Measurements from ENCODE around the gene CCR9.

Gene CCR9

DNA sequence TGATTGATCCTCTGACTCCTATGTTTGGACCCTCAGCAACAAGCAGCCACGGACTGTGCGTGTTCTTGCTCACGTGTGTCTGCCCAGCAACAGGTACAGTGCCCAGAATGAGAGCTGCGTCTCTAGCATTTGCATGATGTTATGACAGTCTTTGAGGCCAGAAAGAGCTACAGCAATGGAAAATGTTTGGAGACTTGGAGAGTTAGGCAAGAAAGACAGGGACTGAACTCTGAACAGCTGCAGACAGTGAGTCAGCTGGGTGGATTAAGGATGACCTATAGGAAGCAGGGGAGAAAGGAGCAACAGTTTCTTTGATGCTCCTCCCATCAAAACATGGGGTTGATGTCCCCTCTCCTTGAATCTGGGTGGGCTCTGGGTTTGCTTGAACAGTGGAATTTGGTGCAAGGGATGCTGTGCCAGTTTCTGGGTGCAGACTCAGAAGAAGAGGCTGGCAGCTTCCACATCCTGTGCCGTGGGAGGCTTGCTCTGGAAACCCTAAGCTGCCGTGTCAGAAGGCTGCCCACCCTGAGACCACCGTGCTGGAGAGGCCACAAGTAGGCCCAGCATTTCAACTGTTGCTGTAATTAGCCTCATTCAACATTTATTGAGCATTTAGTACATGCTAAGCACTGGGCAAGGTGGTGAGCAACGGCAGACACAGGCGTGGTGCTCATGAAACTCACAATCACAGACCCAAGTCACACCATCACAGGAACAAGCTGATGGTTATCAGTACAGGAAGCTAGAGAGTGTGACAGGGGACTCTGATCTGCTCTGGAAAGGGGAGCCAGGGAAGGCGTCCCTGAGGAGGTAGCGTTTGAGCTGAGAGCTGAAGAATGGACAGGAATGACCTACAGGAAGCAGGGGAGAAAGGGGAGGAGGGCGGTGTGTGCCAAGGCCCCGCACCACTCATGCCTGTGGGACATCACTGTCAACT, 21.7 kb downstream of the CCR9 start:
- peak; percentile 43 for DNase-seq (ENCODE audit: low spot score)

GRCh38 chr3:45908761-45909160, 22.4 kb downstream of the CCR9 start:
- DNase-seq (ENCODE audit: low spot score), result no peak

DNA sequence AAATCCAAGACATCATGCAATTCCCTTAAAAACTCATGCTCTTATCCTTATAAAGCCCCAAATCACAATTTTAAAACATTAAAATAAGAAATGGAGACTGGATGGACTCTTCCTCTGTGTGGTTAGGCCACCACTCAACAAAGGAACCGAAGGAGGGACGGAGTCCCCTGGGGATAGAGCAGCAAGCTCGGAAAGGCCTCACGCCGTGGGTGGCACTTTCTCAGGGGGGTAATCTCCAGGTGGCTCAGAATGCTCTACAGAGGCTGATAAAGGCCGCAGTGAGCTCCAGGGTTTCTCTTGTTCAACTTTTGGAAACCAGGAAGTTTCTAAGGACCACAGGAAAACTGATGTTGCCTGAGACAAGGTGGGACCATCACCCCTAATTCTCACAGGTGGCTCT, 23.2 kb downstream of the CCR9 start:
- no peak for DNase-seq (ENCODE audit: low spot score)

DNA sequence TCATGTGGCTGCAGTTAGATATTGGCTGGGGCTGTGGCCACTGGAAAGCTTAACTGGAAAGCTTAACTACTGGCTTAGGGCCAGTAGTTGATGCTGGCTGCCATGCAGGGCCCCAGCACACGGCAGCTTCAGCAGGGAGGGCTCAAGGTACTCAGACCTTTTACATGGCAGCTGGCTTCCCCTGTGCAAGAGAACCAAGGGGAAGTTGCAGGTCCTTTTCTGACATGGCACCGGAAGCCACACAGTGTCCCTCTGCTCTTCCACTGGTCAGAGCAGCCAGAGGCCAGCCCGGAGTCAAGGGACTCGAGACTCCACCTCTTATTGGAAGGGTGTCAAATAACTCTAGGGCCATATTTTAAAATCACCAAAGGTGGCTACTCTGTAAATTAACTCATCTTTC, 24.5 kb downstream of the CCR9 start:
- no peak for DNase-seq (ENCODE audit: low spot score)

DNA sequence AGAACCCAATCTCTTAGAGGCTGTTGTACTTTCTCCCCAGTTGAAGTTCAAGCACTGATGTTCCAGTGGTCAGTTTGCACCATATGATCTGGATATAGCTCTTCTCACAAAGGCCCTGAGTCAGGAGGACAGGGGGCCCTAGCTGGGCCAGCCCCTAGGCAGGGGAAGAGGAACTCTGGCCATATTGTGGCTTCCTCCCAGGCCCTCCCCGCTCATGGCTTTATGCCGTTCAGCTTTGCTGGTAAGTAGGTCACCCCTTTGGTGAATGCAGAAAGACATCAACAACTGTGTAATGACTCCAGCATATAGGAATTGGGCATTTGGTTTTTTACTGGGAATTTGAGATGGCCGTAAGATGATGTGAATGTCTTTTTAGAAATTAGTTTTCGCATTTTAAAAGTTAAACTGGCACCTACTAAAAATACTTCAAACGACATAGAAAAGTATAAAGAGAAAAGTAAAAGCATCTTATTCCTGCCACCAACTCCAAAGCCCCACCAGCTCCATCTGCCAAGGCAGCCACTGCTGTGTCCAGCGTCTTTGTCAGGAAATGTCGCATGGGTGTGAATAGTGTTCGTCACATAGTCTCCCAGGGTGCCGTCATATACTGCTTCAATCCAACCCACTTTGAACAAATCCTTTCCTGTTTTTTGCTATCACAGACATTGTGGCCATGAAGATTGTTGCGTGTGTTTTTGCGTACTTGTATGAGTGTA, 25.3 kb downstream of the CCR9 start:
- DNase-seq (ENCODE audit: low spot score), result no peak

DNA sequence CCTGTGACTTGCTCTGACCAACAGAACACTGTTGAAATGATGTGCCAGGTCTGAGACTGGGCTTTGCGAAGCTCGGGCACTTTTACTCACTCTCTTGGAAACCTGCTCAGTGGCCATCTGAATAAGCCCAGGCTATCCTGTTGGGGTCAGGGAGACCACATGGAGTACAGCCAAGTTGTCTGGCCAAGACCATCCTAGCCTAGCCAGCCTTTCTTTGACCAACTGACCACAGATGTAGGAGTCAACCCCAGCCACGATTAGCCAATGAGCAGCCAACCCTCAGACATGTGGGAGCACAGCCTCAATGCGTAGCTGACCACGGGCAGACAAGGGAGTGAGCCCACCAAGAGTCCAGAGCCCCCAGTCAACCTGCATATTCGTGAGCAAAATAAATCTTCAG, 26.1 kb downstream of the CCR9 start:
- DNase-seq (ENCODE audit: low spot score), result no peak

- no peak for DNase-seq (ENCODE audit: low spot score)
Observed at GRCh38 chr3:45914362-45915058, 28.2 kb downstream of the CCR9 start.

GRCh38 chr3:45915059-45915439, 28.7 kb downstream of the CCR9 start:
- DNase-seq (ENCODE audit: low spot score), result no peak

DNA sequence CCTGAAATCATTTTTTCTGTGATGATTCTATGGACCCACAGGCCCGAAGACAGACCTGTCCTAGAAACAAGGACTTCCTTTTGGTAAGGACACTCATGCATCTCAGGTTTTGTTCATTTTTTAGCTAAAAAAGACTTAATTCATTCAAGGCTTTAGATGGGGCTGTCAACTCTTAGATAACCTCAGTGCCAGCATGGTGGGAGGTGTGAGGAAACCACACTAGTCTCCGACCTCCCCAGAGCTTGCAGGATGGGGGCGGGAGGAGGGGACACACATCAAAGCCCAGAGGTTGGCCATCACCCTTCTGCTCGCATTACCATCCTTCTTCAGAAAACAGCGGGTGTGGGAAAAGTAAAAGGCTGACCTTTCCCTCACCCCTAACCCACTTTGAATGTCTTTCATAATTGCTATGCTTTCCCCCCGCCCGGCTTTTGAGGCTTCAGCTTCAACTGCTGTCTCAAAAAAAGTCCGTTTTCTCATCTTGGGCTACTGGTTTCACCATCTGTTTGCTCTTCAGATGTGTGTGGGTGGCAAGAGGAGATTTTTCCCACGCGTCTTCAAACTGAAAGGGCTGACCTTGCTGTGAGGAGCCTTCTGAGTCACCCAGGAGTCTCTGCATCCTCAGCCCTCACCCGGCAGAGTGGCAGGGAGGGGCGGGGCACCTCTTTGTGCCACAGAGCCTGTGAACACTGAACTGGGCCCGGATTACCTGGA, 29.3 kb downstream of the CCR9 start:
- peak; percentile 67 for DNase-seq (ENCODE audit: low spot score)

GRCh38 chr3:45917146-45917898, 31.0 kb downstream of the CCR9 start:
- DNase-seq (ENCODE audit: low spot score), result no peak

GRCh38 chr3:45921158-45922038, 35.1 kb downstream of the CCR9 start:
- no peak for DNase-seq (ENCODE audit: low spot score)

- no peak for DNase-seq (ENCODE audit: low spot score)
Observed at GRCh38 chr3:45922039-45922326, 35.6 kb downstream of the CCR9 start.

- no peak for DNase-seq (ENCODE audit: low spot score)
Observed at GRCh38 chr3:45922950-45923590, 36.7 kb downstream of the CCR9 start.

DNA sequence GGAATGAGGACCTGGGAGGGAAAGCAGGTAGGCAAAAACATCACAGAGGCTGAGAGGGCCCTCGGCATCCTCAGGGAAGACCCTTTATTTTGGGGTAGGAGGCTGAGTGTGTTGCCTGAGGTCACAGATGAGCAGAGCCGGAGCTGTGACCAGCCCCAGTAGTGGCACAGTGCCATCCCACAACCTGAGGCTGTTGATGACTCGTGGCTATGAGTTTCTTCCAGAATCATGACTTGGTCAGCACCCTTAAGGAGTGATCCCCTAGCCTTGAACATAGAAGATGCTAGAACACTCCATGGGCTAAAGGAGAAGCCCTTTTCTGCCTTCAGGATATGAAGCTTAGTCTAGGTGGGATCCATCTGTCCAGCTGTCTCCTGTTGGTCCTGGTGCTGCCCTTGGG, 37.4 kb downstream of the CCR9 start:
- DNase-seq (ENCODE audit: low spot score), result no peak

DNA sequence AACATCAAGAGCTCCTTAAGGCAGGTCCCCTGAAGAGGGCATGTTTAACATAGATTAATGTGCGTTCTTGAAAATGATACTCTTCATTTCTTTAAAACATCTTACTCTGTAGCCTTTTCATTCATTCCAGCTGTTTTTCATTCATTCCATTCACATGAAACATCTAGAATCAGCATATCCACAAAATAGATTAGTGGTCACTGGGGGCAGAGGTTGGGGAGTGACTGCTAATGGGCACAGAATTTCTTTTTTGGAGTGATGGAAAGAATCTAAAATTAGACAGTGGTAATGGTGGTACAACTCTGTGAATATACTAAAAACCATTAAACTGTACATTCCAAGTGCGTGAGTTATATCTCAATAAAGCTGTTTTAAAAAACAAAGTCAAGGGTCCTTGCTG, 41.5 kb downstream of the CCR9 start:
- no peak for DNase-seq (ENCODE audit: low spot score)

GRCh38 chr3:45929042-45929679, 42.8 kb downstream of the CCR9 start:
- peak; percentile 55 for DNase-seq (ENCODE audit: low spot score)

GRCh38 chr3:45931496-45931895, 45.2 kb downstream of the CCR9 start:
- DNase-seq (ENCODE audit: low spot score), result no peak

GRCh38 chr3:45932112-45932511, 45.8 kb downstream of the CCR9 start:
- DNase-seq (ENCODE audit: low spot score), result no peak

DNA sequence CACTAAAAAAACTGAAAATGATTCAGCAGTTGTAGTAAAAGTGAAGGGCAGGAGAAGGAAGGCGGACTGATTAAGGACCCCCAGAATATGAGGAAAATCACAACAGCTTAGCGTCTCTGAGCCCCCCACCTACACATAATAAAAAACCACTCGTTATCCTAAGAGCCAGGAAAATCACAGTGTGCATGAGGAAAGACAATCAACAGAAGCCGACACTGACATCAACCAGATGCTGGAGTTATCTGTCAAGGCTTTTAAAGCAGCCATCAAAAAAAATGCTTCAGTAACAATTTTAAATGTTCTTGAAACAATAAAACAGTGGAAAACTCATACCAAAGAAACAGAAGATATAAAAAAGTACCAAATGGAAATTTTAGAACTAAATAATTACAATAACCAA, 47.2 kb downstream of the CCR9 start:
- no peak for DNase-seq (ENCODE audit: low spot score)

DNA sequence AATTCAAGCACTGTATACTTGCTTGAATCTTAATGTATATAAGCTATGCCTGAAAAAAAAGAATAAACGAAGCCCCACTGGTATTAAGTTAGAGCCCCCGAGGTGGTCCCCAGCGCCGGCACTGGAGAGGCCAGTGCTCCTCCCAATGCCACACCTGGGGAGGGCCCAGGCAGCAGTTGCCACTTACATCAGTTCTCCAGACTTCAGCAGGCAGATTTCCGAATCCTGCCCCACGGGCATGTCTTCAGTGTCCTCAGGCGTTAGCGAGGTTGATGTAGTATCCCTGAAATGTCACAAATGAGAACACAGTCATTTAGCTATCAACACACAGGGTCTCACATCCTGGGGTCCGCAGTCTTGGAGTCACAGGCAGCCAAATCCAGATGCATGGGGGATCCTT, 49.9 kb downstream of the CCR9 start:
- no peak for DNase-seq (ENCODE audit: low spot score)
